PC-3 (cell line): Measurements from ENCODE around the gene FOXJ3. TPM values are rescaled to one million over a fixed set of nuclear protein-coding genes. Genes with fewer than 3 reads are reported as not detected.

Source experiments
- ATAC-seq: fragments of 200-7000 bp; cut with Tn5 transposase; 2 replicates; pipeline ENCODE4 v1.9.1; 2020; ENCODE audit warnings: mild to moderate bottlenecking, moderate library complexity
- BruUV-seq: library from RNA; stranded (reverse); fragments of 400-500 nt; replicated peaks from 2 replicates; lab custom pipeline; 2021; lab: Mats Ljungman, UMichigan
- CTCF ChIA-PET: fragments of 300-600 bp; sonication (Branson Sonifier 250); formaldehyde crosslinking; loops from one replicate; lab custom pipeline; 2022; ENCODE audit warnings: antibody characterized with exemption; lab: Charles Lee
- POLR2A ChIA-PET: fragments of 300-600 bp; sonication (Branson Sonifier 250); formaldehyde crosslinking; loops from one replicate; lab custom pipeline; 2022; ENCODE audit warnings: antibody characterized with exemption; ENCODE audit not compliant: unreplicated experiment; lab: Charles Lee
- DNase-seq: peaks from one replicate; pipeline ENCODE4 v3.0.0-alpha.2; 2015
- H2AFZ ChIP-seq: fragments of 300-600 bp; sonication (generic); 2 replicates; pipeline ENCODE4 v1.6.0; 2016; ENCODE audit warnings: antibody characterized with exemption, low read length
- H3F3A ChIP-seq: fragments of 300-600 bp; sonication (generic); one replicate; pipeline ENCODE4 v1.6.0; 2017; ENCODE audit warnings: antibody characterized with exemption, low read length, control low read depth, mild to moderate bottlenecking; ENCODE audit not compliant: unreplicated experiment
- H3K27ac ChIP-seq: fragments of 300-600 bp; sonication (generic); 2 replicates; pipeline ENCODE4 v1.5.1; 2016; ENCODE audit warnings: mild to moderate bottlenecking, low read length
- H3K27me3 ChIP-seq: fragments of 300-600 bp; sonication (generic); 2 replicates; pipeline ENCODE4 v1.6.1; 2016; ENCODE audit warnings: low read length, mixed read lengths
- H3K36me3 ChIP-seq: fragments of 300-600 bp; sonication (generic); 2 replicates; pipeline ENCODE4 v1.6.1; 2016; ENCODE audit warnings: low read depth, mixed run types, low read length, mixed read lengths
- H3K4me1 ChIP-seq: fragments of 300-600 bp; sonication (generic); 2 replicates; pipeline ENCODE4 v1.5.1; 2016; ENCODE audit warnings: low read length; ENCODE audit not compliant: insufficient read depth
- H3K4me2 ChIP-seq: fragments of 300-600 bp; sonication (generic); 2 replicates; pipeline ENCODE4 v1.6.0; 2016; ENCODE audit warnings: low read length
- H3K4me3 ChIP-seq: fragments of 300-600 bp; sonication (generic); 2 replicates; pipeline ENCODE4 v1.5.1; 2016; ENCODE audit warnings: mild to moderate bottlenecking, low read length, mixed read lengths
- H3K79me2 ChIP-seq: fragments of 300-600 bp; sonication (generic); 2 replicates; pipeline ENCODE4 v1.6.1; 2017; ENCODE audit warnings: low read length, mixed read lengths
- H3K9ac ChIP-seq: fragments of 300-600 bp; sonication (generic); 2 replicates; pipeline ENCODE4 v1.6.0; 2016; ENCODE audit warnings: mild to moderate bottlenecking, low read length
- H3K9me2 ChIP-seq: fragments of 300-600 bp; sonication (generic); replicated peaks from 2 replicates; pipeline ENCODE4 v1.6.1; 2016; ENCODE audit warnings: mixed run types, low read length, mixed read lengths
- H3K9me3 ChIP-seq: fragments of 300-600 bp; sonication (generic); 2 replicates; pipeline ENCODE4 v1.6.1; 2016; ENCODE audit warnings: low read length, mixed read lengths
- H4K20me1 ChIP-seq: fragments of 300-600 bp; sonication (generic); 2 replicates; pipeline ENCODE4 v1.6.1; 2016; ENCODE audit warnings: low read length, mixed read lengths
- CTCF ChIP-seq: fragments of 300-600 bp; sonication (generic); conservative IDR thresholded peaks from 2 replicates; pipeline ENCODE4 v1.5.1; 2017; ENCODE audit warnings: antibody characterized with exemption, low read depth, mild to moderate bottlenecking, low read length
- EZH2 ChIP-seq: fragments of 300-600 bp; sonication (generic); IDR thresholded peaks from one replicate; pipeline ENCODE4 v1.6.1; 2017; ENCODE audit warnings: antibody characterized with exemption, mild to moderate bottlenecking, low read length; ENCODE audit not compliant: unreplicated experiment
- EZH2phosphoT487 ChIP-seq: fragments of 300-600 bp; sonication (generic); IDR thresholded peaks from 2 replicates; pipeline ENCODE4 v1.6.1; 2018; ENCODE audit warnings: mild to moderate bottlenecking, antibody characterized with exemption, low read length, borderline replicate concordance
- intact Hi-C: fragments of 100-400 bp; cut with micrococcal nuclease; formaldehyde crosslinking; loops from 2 replicates; pipeline ENCODE4 v1.9.0; 2023
- total RNA-seq: library from RNA; depleted of rRNA; stranded (reverse); fragments of >200 nt; gene quantifications from 2 replicates; pipeline ENCODE4 v1.2.3, GENCODE V29; 2014

FOXJ3 gene
- total RNA-seq, 1 experiment from 2014 or later: 23.4 TPM

- H3K79me2 ChIP-seq: peaks cover 69% of the 10 kb centered on the region
- no peak for TF ChIP-seq CTCF
- TF ChIP-seq EZH2: no peak
- TF ChIP-seq EZH2phosphoT487: no peak
- no peak overlapping the region for H3K27ac ChIP-seq
- no peak overlapping the region for H2AFZ ChIP-seq
- H3K4me1 ChIP-seq: peaks cover 20% of the 10 kb centered on the region
- no peaks in the 10 kb centered on the region for H3K27me3 ChIP-seq
- H3K4me3 ChIP-seq: no peak overlapping the region
- intact Hi-C loops: no loop called here
- CTCF ChIA-PET: no interaction called here
- ATAC-seq (no peak), DNase-seq (no peak)
- no peak overlapping the region for H3K9ac ChIP-seq
- no peaks in the 10 kb centered on the region for H3K9me2 ChIP-seq
- POLR2A ChIA-PET: no interaction called here
- BruUV-seq: no TSS peak
- no peak overlapping the region for H3K4me2 ChIP-seq
- no peaks in the 10 kb centered on the region for H3K9me3 ChIP-seq
- H3K36me3 ChIP-seq: no peaks in the 10 kb centered on the region
- peaks cover 27% of the 10 kb centered on the region for H4K20me1 ChIP-seq
- H3F3A ChIP-seq: no peaks in the 10 kb centered on the region
Observed at GRCh38 chr1:42288311-42288985, 46.6 kb downstream of the FOXJ3 start.

- intact Hi-C loops: no loop called here
- Histone ChIP-seq H2AFZ (no peak overlapping the region), H3K4me2 (no peak overlapping the region), H4K20me1 (peaks cover 17% of the 10 kb centered on the region; the same call in 1 of the 2 replicates), H3K27me3 (no peaks in the 10 kb centered on the region), H3K4me3 (no peak overlapping the region), H3F3A (no peaks in the 10 kb centered on the region), H3K79me2 (peaks cover 66% of the 10 kb centered on the region), H3K36me3 (peaks cover under 1% of the 10 kb centered on the region; the same call in 1 of the 2 replicates), H3K9ac (no peak overlapping the region), H3K9me2 (no peaks in the 10 kb centered on the region), H3K27ac (no peak overlapping the region), H3K4me1 (peaks cover 16% of the 10 kb centered on the region; the same call in 1 of the 2 replicates), H3K9me3 (no peaks in the 10 kb centered on the region)
- no TSS peak for BruUV-seq
- CTCF ChIA-PET: no interaction called here
- TF ChIP-seq CTCF (no peak), EZH2 (no peak), EZH2phosphoT487 (no peak)
- peak; percentile 40 for ATAC-seq
- DNase-seq: peak; percentile 45
- POLR2A ChIA-PET: no interaction called here
Observed at GRCh38 chr1:42282867-42283583, 52.0 kb downstream of the FOXJ3 start.
